H9 (cell line): Measurements from ENCODE around the gene TMEM208. TPM values are rescaled to one million over a fixed set of nuclear protein-coding genes. Genes with fewer than 3 reads are reported as not detected.
A peak's percentile ranks its signal among the peaks of the same experiment; 100 is the strongest.

Source experiments
- DNase-seq: peaks from one replicate; pipeline ENCODE4 v3.0.0-alpha.2; 2017
- H2AFZ ChIP-seq: one replicate; pipeline ENCODE4 v1.6.1; 2013; ENCODE audit warnings: mild to moderate bottlenecking, low read length, control low read depth, moderate library complexity
- H2AK5ac ChIP-seq: 2 replicates; pipeline ENCODE4 v1.6.1; 2013; ENCODE audit warnings: low read length, control low read depth, mixed read lengths; ENCODE audit not compliant: insufficient read length
- H2BK120ac ChIP-seq: one replicate; pipeline ENCODE4 v1.6.1; 2013; ENCODE audit warnings: low read depth, mild to moderate bottlenecking, low read length, control low read depth, inconsistent platforms; ENCODE audit not compliant: poor library complexity, severe bottlenecking
- H2BK12ac ChIP-seq: 2 replicates; pipeline ENCODE4 v1.6.1; 2013; ENCODE audit warnings: low read length, control low read depth, mixed read lengths, low read depth; ENCODE audit not compliant: insufficient read length
- H2BK15ac ChIP-seq: 2 replicates; pipeline ENCODE4 v1.6.1; 2013; ENCODE audit warnings: low read depth, low read length, control low read depth
- H2BK20ac ChIP-seq: one replicate; pipeline ENCODE4 v1.6.1; 2013; ENCODE audit warnings: low read depth, mild to moderate bottlenecking, low read length, control low read depth, inconsistent platforms; ENCODE audit not compliant: poor library complexity, severe bottlenecking
- H2BK5ac ChIP-seq: 2 replicates; pipeline ENCODE4 v1.6.1; 2013; ENCODE audit warnings: low read length, control low read depth, mixed read lengths; ENCODE audit not compliant: insufficient read length
- H3K14ac ChIP-seq: 2 replicates; pipeline ENCODE4 v1.6.1; 2013; ENCODE audit warnings: low read length, control low read depth; ENCODE audit not compliant: insufficient read depth
- H3K18ac ChIP-seq: 2 replicates; pipeline ENCODE4 v1.6.1; 2013; ENCODE audit warnings: low read depth, mild to moderate bottlenecking, mixed read lengths, low read length, control low read depth; ENCODE audit not compliant: insufficient read length
- H3K23ac ChIP-seq: 2 replicates; pipeline ENCODE4 v1.6.1; 2013; ENCODE audit warnings: low read length, control low read depth, mixed read lengths, low read depth; ENCODE audit not compliant: insufficient read length
- H3K23me2 ChIP-seq: 2 replicates; pipeline ENCODE4 v1.6.1; 2013; ENCODE audit warnings: low read depth, mild to moderate bottlenecking, mixed read lengths, low read length, control low read depth; ENCODE audit not compliant: insufficient read length, poor library complexity, severe bottlenecking
- H3K27ac ChIP-seq: 2 replicates; pipeline ENCODE4 v1.5.1; 2013; ENCODE audit warnings: low read length, control low read depth, mixed read lengths, low read depth; ENCODE audit not compliant: insufficient read length
- H3K27me3 ChIP-seq: 2 replicates; pipeline ENCODE4 v1.6.1; 2013; ENCODE audit warnings: low read length, control low read depth, inconsistent platforms; ENCODE audit not compliant: insufficient read depth
- H3K4ac ChIP-seq: 2 replicates; pipeline ENCODE4 v1.6.1; 2013; ENCODE audit warnings: low read depth, mild to moderate bottlenecking, control low read depth, inconsistent platforms, low read length, moderate library complexity
- H3K4me1 ChIP-seq: 2 replicates; pipeline ENCODE4 v1.6.1; 2013; ENCODE audit warnings: low read length, control low read depth, inconsistent platforms; ENCODE audit not compliant: insufficient read depth
- H3K4me2 ChIP-seq: 2 replicates; pipeline ENCODE4 v1.6.1; 2013; ENCODE audit warnings: low read length, control low read depth, mixed read lengths; ENCODE audit not compliant: insufficient read length, insufficient read depth
- H3K56ac ChIP-seq: 2 replicates; pipeline ENCODE4 v1.6.1; 2013; ENCODE audit warnings: low read depth, mild to moderate bottlenecking, mixed read lengths, low read length, control low read depth; ENCODE audit not compliant: insufficient read length
- H3K79me1 ChIP-seq: 2 replicates; pipeline ENCODE4 v1.6.1; 2013; ENCODE audit warnings: low read depth, mild to moderate bottlenecking, moderate library complexity, low read length, control low read depth, inconsistent platforms; ENCODE audit not compliant: insufficient read depth, poor library complexity, severe bottlenecking
- H3K79me2 ChIP-seq: 2 replicates; pipeline ENCODE4 v1.6.1; 2013; ENCODE audit warnings: low read length, control low read depth, inconsistent platforms; ENCODE audit not compliant: insufficient read depth
- H3K9ac ChIP-seq: 2 replicates; pipeline ENCODE4 v1.6.1; 2013; ENCODE audit warnings: low read length, control low read depth, mixed read lengths; ENCODE audit not compliant: insufficient read length; ENCODE audit errors: extremely low read depth
- H3K9me3 ChIP-seq: one replicate; pipeline ENCODE4 v1.6.1; 2013; ENCODE audit warnings: low read depth, low read length, inconsistent platforms; ENCODE audit not compliant: control insufficient read depth
- H3T11ph ChIP-seq: one replicate; pipeline ENCODE4 v1.6.1; 2013; ENCODE audit warnings: mild to moderate bottlenecking, low read length, control low read depth, inconsistent platforms
- H4K20me1 ChIP-seq: one replicate; pipeline ENCODE4 v1.6.1; 2013; ENCODE audit not compliant: control insufficient read depth, insufficient read length, insufficient read depth
- H4K5ac ChIP-seq: 2 replicates; pipeline ENCODE4 v1.6.1; 2013; ENCODE audit warnings: low read depth, mild to moderate bottlenecking, mixed read lengths, low read length, control low read depth; ENCODE audit not compliant: insufficient read length
- H4K8ac ChIP-seq: replicated peaks from 2 replicates; pipeline ENCODE4 v1.6.1; 2013; ENCODE audit warnings: low read length, control low read depth, mixed read lengths, low read depth; ENCODE audit not compliant: insufficient read length
- H4K91ac ChIP-seq: 2 replicates; pipeline ENCODE4 v1.6.1; 2013; ENCODE audit warnings: low read depth, mild to moderate bottlenecking, moderate library complexity, mixed read lengths, low read length, control low read depth; ENCODE audit not compliant: insufficient read length
- H3K27ac Mint-ChIP-seq, 3 experiments: 2 replicates in 2 of 3; 3 replicates in 1 of 3; pipeline ENCODE4 v1.8.0; 2020 to 2021; ENCODE audit warnings: mixed read lengths in 3 of 3, mild to moderate bottlenecking in 1 of 3, moderate library complexity in 1 of 3
- H3K27me3 Mint-ChIP-seq: 2 replicates; pipeline ENCODE4 v1.8.0; 2021; ENCODE audit warnings: low read depth, mild to moderate bottlenecking, moderate library complexity, mixed read lengths
- H3K36me3 Mint-ChIP-seq, 3 experiments: 2 replicates in 2 of 3; 3 replicates in 1 of 3; pipeline ENCODE4 v1.8.0; 2020 to 2021; ENCODE audit warnings: low read depth in 3 of 3, mixed read lengths in 3 of 3; ENCODE audit not compliant: insufficient read depth in 1 of 3
- H3K4me1 Mint-ChIP-seq, 2 experiments: 2 replicates each; pipeline ENCODE4 v1.8.0; 2020; ENCODE audit warnings: mixed read lengths in 2 of 2
- H3K4me3 Mint-ChIP-seq, 2 experiments: 2 replicates in 1 of 2; 3 replicates in 1 of 2; pipeline ENCODE4 v1.8.0; 2020 to 2021; ENCODE audit warnings: mild to moderate bottlenecking in 2 of 2, mixed read lengths in 2 of 2, moderate library complexity in 1 of 2
- H3K9me3 Mint-ChIP-seq, 2 experiments: 2 replicates in 1 of 2; 3 replicates in 1 of 2; pipeline ENCODE4 v1.8.0; 2020; ENCODE audit warnings: mild to moderate bottlenecking in 2 of 2, mixed read lengths in 2 of 2, moderate library complexity in 1 of 2
- WGBS: extraction: QIAGEN DNeasy Blood & Tissue Kit; methylation state at CpG from one replicate; pipeline ENCODE4 v1.1.7; 2013; ENCODE audit warnings: missing lambda C conversion rate, low lambda C conversion rate, mixed read lengths; ENCODE audit not compliant: insufficient read length; ENCODE audit errors: extremely low coverage; 5-methylcytosine and 5-hydroxymethylcytosine counted together
- total RNA-seq: library from RNA; stranded (reverse); gene quantifications from 2 replicates; pipeline ENCODE4 v1.2.1, GENCODE V29; 2021
- TF ChIP-seq, protein P1 (sequence below): fragments of 200-600 bp; sonication (generic); conservative IDR thresholded peaks from 3 replicates; pipeline ENCODE4 v1.8.0; 2021; ENCODE audit warnings: antibody characterized with exemption, mild to moderate bottlenecking

Gene TMEM208
- total RNA-seq, 1 experiment from 2014 or later: 42.6 TPM

DNA sequence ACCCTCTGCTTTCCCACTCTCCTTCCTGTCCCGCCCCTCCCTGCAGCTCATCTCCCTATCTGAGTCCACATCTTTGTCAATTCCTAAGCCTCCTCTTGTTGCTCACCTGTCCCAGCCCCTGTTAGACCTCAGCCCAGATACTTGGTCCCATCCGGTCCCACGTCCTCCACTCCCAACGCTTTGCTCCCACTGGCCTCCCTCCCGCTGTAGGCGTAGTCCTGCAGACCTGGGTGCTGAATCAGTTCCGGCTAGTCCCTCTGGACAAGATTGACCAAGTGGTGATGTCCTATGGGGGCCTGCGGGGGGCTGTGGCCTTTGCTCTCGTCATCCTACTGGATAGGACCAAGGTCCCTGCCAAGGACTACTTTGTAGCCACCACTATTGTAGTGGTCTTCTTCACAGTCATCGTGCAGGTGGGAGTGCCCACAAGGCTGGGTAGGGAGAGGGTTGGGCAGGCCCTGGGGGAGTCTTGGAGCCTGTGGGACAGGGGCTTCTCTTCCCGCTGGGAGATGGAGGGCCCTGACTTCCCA is 29.8 kb downstream of the TMEM208 start:
- WGBS: no CpG with 5 or more reads among the region's 11 CpGs
- H2AK5ac ChIP-seq: no peak overlapping the region
- no peak overlapping the region for H3K4me3 Mint-ChIP-seq
- no peak overlapping the region for H2BK15ac ChIP-seq
- no peak overlapping the region for H3K56ac ChIP-seq
- TF ChIP-seq, protein P1, sequence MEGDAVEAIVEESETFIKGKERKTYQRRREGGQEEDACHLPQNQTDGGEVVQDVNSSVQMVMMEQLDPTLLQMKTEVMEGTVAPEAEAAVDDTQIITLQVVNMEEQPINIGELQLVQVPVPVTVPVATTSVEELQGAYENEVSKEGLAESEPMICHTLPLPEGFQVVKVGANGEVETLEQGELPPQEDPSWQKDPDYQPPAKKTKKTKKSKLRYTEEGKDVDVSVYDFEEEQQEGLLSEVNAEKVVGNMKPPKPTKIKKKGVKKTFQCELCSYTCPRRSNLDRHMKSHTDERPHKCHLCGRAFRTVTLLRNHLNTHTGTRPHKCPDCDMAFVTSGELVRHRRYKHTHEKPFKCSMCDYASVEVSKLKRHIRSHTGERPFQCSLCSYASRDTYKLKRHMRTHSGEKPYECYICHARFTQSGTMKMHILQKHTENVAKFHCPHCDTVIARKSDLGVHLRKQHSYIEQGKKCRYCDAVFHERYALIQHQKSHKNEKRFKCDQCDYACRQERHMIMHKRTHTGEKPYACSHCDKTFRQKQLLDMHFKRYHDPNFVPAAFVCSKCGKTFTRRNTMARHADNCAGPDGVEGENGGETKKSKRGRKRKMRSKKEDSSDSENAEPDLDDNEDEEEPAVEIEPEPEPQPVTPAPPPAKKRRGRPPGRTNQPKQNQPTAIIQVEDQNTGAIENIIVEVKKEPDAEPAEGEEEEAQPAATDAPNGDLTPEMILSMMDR: no peak
- no peak overlapping the region for H3K4ac ChIP-seq
- no peaks in the 10 kb centered on the region for H3K4me1 Mint-ChIP-seq
- no peak overlapping the region; the same call in 1 of the 2 replicates for H3K14ac ChIP-seq
- peaks cover 0 to 21% (median 0%) of the 10 kb centered on the region in 3 experiments; a peak in 4 of 7 replicates for H3K36me3 Mint-ChIP-seq
- no peaks in the 10 kb centered on the region for H3K4me1 ChIP-seq
- no peaks in the 10 kb centered on the region for H3K79me1 ChIP-seq
- H3K9me3 Mint-ChIP-seq: no peaks in the 10 kb centered on the region
- H3K4me2 ChIP-seq: no peak overlapping the region
- H4K91ac ChIP-seq: no peak overlapping the region
- H3K9me3 ChIP-seq: no peaks in the 10 kb centered on the region
- H3K27me3 ChIP-seq: no peaks in the 10 kb centered on the region
- H3K27ac ChIP-seq: no peak overlapping the region
- no peak overlapping the region for H2BK20ac ChIP-seq
- no peak overlapping the region for H3T11ph ChIP-seq
- H2BK5ac ChIP-seq: no peak overlapping the region
- no peak overlapping the region for H3K23ac ChIP-seq
- no peaks in the 10 kb centered on the region for H4K20me1 ChIP-seq
- no peak overlapping the region for H4K5ac ChIP-seq
- no peak overlapping the region for H2BK12ac ChIP-seq
- no peak overlapping the region for H3K9ac ChIP-seq
- no peak overlapping the region for H4K8ac ChIP-seq
- H3K27ac Mint-ChIP-seq: peak overlapping the region in 1 of 3 experiments; percentile 28; a peak in 1 of 7 replicates
- H3K27me3 Mint-ChIP-seq: no peaks in the 10 kb centered on the region; the same call in 1 of the 2 replicates
- no peak for DNase-seq
- H3K18ac ChIP-seq: no peak overlapping the region
- H3K23me2 ChIP-seq: no peaks in the 10 kb centered on the region
- no peak overlapping the region for H2AFZ ChIP-seq
- H3K79me2 ChIP-seq: no peaks in the 10 kb centered on the region
- H2BK120ac ChIP-seq: no peak overlapping the region
